Thyroid gland (tissue), 4 donors: Measurements from ENCODE around the gene KRT23. TPM values are rescaled to one million over a fixed set of nuclear protein-coding genes. Genes with fewer than 3 reads are reported as not detected.

Experiments
- DNase-seq, 2 donors: peaks; one replicate each; pipeline ENCODE4 v3.0.0-alpha.2; 2019
- H3K27ac ChIP-seq, 3 donors: fragments of 200-600 bp; sonication (generic); 1 replicate in 2 of 3; 2 replicates in 1 of 3; pipeline ENCODE4 v1.5.1; 2016 to 2019; ENCODE audit warnings: mild to moderate bottlenecking in 1 of 3, moderate library complexity in 1 of 3
- H3K27me3 ChIP-seq: fragments of 200-600 bp; sonication (generic); one replicate; pipeline ENCODE4 v1.5.1; 2019
- H3K36me3 ChIP-seq, 2 donors: fragments of 200-600 bp; sonication (generic); one replicate each; pipeline ENCODE4 v1.5.1; 2016 to 2019
- H3K4me1 ChIP-seq, 2 donors: fragments of 200-600 bp; sonication (generic); one replicate each; pipeline ENCODE4 v1.5.1; 2017 to 2019
- H3K4me3 ChIP-seq, 3 donors: fragments of 200-600 bp; sonication (generic); replicated peaks in 1 of 3; 1 replicate in 2 of 3; 2 replicates in 1 of 3; pipeline ENCODE4 v1.5.1; 2016; ENCODE audit warnings: mild to moderate bottlenecking in 1 of 3
- H3K9me3 ChIP-seq: fragments of 200-600 bp; sonication (generic); one replicate; pipeline ENCODE4 v1.5.1; 2017
- POLR2A ChIP-seq, 2 donors: fragments of 450-650 bp; IDR thresholded peaks; one replicate each; pipeline ENCODE4 v1.6.1; 2017; ENCODE audit warnings: antibody characterized with exemption in 2 of 2, mild to moderate bottlenecking in 2 of 2, moderate library complexity in 1 of 2
- WGBS, 2 donors: methylation state at CpG; one replicate each; pipeline ENCODE4 v1.1.5; 2017; 5-methylcytosine and 5-hydroxymethylcytosine counted together
- intact Hi-C: fragments of 100-400 bp; cut with DNase I; formaldehyde crosslinking; loops from one replicate; pipeline ENCODE4 v1.15.1; 2023
- total RNA-seq, 4 donors: library from RNA; depleted of rRNA; stranded (reverse); fragments of >200 nt; gene quantifications; one replicate each; pipeline ENCODE4 v1.2.3, GENCODE V29; 2016
- TF ChIP-seq, protein P1 (sequence below), 6 experiments: fragments of 200-600 bp in 3 of 6; fragments of 450-650 bp in 3 of 6; sonication (generic) in 3 of 6; IDR thresholded peaks; one replicate each; pipeline ENCODE4 v1.5.1; 2016 to 2019; ENCODE audit warnings: antibody characterized with exemption in 6 of 6, mild to moderate bottlenecking in 2 of 6, inconsistent platforms in 1 of 6, moderate library complexity in 1 of 6

KRT23 gene
- total RNA-seq, 4 donors from 2014 or later, result 4.6 TPM; not detected in 3

GRCh38 chr17:40905370-40905769 lies 32.1 kb downstream of the KRT23 start:
- Histone ChIP-seq H3K27me3 (no peaks in the 10 kb centered on the region), H3K27ac (no peak overlapping the region), H3K4me1 (peaks cover 0 to 6% of the 10 kb centered on the region in 2 donors), H3K36me3 (no peaks in the 10 kb centered on the region), H3K9me3 (no peaks in the 10 kb centered on the region), H3K4me3 (no peak overlapping the region)
- intact Hi-C loops, result loop anchor here (5.0 kb wide), 1 partner anchor 742 kb away; no protein-coding TSS in a partner anchor
- DNase-seq, result no peak
- WGBS, 2 donors, result 88 to 89% methylated on average over 5 of the region's 5 CpGs
- TF ChIP-seq POLR2A (IDR thresholded peaks at IDR 0.05), result no peak
- TF ChIP-seq, protein P1, sequence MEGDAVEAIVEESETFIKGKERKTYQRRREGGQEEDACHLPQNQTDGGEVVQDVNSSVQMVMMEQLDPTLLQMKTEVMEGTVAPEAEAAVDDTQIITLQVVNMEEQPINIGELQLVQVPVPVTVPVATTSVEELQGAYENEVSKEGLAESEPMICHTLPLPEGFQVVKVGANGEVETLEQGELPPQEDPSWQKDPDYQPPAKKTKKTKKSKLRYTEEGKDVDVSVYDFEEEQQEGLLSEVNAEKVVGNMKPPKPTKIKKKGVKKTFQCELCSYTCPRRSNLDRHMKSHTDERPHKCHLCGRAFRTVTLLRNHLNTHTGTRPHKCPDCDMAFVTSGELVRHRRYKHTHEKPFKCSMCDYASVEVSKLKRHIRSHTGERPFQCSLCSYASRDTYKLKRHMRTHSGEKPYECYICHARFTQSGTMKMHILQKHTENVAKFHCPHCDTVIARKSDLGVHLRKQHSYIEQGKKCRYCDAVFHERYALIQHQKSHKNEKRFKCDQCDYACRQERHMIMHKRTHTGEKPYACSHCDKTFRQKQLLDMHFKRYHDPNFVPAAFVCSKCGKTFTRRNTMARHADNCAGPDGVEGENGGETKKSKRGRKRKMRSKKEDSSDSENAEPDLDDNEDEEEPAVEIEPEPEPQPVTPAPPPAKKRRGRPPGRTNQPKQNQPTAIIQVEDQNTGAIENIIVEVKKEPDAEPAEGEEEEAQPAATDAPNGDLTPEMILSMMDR (IDR thresholded peaks at IDR 0.05), result no peak

DNA sequence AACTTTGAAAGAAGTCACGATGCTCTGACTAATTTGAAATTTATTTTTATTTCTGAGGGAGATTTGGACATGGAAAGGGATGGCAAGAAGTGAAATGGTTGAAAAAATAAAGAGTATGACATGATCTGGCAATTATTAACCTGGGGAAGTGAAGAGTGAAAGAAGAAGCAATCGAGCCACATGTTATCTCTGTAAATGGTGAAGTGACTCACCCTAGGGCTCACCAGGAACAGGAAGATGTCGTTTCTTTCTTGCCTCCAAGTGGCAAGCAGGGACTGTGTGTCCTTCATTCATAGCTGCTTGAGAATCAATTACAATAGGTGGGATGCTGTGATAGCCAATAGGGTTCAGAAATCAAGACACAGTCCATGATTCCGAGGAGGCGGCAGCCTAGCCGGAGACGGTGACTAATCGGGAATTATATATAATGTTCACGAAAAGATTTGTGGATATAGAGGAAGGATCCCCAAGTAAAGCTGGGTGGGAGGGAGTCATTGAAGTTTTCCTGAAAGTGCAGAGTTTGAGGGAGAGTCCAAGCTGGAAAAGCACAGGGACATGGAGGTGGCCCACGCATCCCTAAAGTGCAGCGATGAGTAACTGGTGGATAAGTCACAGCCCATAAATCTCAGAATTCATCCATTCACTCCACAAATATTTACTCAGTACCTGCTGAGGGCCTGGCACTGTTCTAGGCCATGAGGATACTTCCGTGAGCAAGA lies 34.2 kb downstream of the KRT23 start:
- Histone ChIP-seq H3K27me3 (no peaks in the 10 kb centered on the region), H3K4me1 (no peaks in the 10 kb centered on the region), H3K27ac (no peak overlapping the region), H3K4me3 (no peak overlapping the region), H3K9me3 (no peaks in the 10 kb centered on the region), H3K36me3 (no peaks in the 10 kb centered on the region)
- 69 to 70% methylated on average over 12 of the region's 12 CpGs for WGBS, 2 donors
- DNase-seq, result no peak
- TF ChIP-seq, protein P1 (IDR thresholded peaks at IDR 0.05), result no peak
- TF ChIP-seq POLR2A (IDR thresholded peaks at IDR 0.05), result no peak
- intact Hi-C loops, result no loop called here

- Histone ChIP-seq H3K27ac (no peak overlapping the region), H3K9me3 (no peaks in the 10 kb centered on the region), H3K4me1 (no peaks in the 10 kb centered on the region), H3K4me3 (no peak overlapping the region), H3K36me3 (no peaks in the 10 kb centered on the region), H3K27me3 (no peaks in the 10 kb centered on the region)
- TF ChIP-seq POLR2A (IDR thresholded peaks at IDR 0.05), result no peak
- TF ChIP-seq, protein P1 (IDR thresholded peaks at IDR 0.05), result no peak
- WGBS, 2 donors, result 79 to 87% methylated on average over 4 of the region's 4 CpGs
- no peak for DNase-seq
- intact Hi-C loops, result no loop called here
Measured at GRCh38 chr17:40902498-40902897, 34.9 kb downstream of the KRT23 start.

DNA sequence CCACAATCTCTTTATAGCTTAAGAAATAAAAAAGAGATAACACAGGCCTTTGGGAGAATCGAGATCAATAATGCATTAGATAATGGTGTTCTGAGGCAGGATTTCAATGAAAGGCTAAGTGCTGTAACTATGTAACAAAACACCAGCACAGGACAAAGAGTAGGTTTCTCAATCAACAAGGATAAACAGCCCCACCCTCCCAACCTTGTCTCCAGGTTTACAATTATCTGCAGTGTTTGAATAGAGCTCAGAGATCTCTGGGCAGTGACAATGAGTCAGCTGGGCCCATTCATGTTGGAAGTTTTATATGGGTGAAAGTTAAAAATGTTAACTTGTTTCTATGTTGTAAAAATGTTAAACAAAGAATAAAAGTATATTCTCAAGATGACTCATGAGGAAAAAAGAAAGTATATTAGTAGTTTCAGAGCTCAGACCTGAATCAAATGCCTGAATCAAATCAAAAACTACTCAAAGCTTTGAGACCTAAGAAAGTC lies 35.4 kb downstream of the KRT23 start:
- no peak for DNase-seq
- Histone ChIP-seq H3K9me3 (no peaks in the 10 kb centered on the region), H3K4me1 (no peaks in the 10 kb centered on the region), H3K27ac (no peak overlapping the region), H3K4me3 (no peak overlapping the region), H3K27me3 (no peaks in the 10 kb centered on the region), H3K36me3 (no peaks in the 10 kb centered on the region)
- 61 to 75% methylated on average over 1 of the region's 1 CpG for WGBS, 2 donors
- intact Hi-C loops, result no loop called here
- TF ChIP-seq POLR2A (IDR thresholded peaks at IDR 0.05), result no peak
- TF ChIP-seq, protein P1 (IDR thresholded peaks at IDR 0.05), result no peak

DNA sequence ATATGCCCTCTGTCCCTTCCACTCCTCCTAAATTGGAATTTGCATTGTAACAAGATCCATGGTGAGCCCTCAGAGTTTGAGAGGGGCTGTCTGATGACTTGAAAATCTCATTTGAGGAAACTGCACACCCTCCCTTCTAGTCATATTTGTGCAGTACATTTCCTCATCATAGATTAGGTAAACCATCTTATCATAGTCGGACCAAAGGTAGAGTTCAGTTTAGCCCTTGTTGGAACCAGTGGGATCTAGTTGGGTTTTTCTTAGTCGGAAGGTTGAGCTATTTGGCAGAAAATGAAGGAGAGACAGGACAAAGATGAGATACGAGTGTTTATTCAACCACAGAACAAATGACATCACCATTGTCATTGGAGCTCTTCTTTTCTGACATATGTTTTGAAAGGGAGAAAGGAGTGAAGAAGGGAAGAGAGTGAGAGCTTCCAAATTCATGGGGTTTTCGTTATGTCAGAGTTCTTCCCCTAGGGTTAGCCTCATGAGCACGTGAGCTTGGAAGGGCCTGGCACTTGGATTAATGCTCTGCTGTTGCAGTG lies 36.6 kb downstream of the KRT23 start:
- 75 to 79% methylated on average over 5 of the region's 5 CpGs for WGBS, 2 donors

More for the DNA sequence above, 36.6 kb downstream of the KRT23 start:
- Histone ChIP-seq H3K36me3 (no peaks in the 10 kb centered on the region), H3K27ac (no peak overlapping the region), H3K9me3 (no peaks in the 10 kb centered on the region), H3K4me1 (no peaks in the 10 kb centered on the region), H3K4me3 (no peak overlapping the region), H3K27me3 (no peaks in the 10 kb centered on the region)
- no peak for DNase-seq
- intact Hi-C loops, result no loop called here
- TF ChIP-seq, protein P1 (IDR thresholded peaks at IDR 0.05), result no peak
- TF ChIP-seq POLR2A (IDR thresholded peaks at IDR 0.05), result no peak
